Breast epithelium (tissue), 4 donors: ENCODE results near the gene SCYGR3. TPM values are rescaled to one million over a fixed set of nuclear protein-coding genes. Genes with fewer than 3 reads are reported as not detected.

Experiments
- DNase-seq, 2 donors: peaks; one replicate each; pipeline ENCODE4 v3.0.0-alpha.2; 2019; ENCODE audit warnings: low spot score in 2 of 2
- H3K27ac ChIP-seq, 2 donors: fragments of 200-600 bp; sonication (generic) in 1 of 2; one replicate each; pipeline ENCODE4 v1.5.1; 2016 to 2019; ENCODE audit warnings: mild to moderate bottlenecking in 1 of 2
- H3K27me3 ChIP-seq, 2 donors: fragments of 200-600 bp; sonication (generic) in 1 of 2; one replicate each; pipeline versions ENCODE4 v1.5.1 to v1.6.0; 2017 to 2019; ENCODE audit warnings: control low read depth in 1 of 2, mild to moderate bottlenecking in 1 of 2
- H3K36me3 ChIP-seq: fragments of 200-600 bp; one replicate; pipeline ENCODE4 v1.5.1; 2019
- H3K4me1 ChIP-seq, 2 donors: fragments of 200-600 bp; sonication (generic); one replicate each; pipeline ENCODE4 v1.5.1; 2016 to 2019; ENCODE audit warnings: control low read depth in 1 of 2
- H3K4me3 ChIP-seq, 3 donors: fragments of 200-600 bp; sonication (generic); 1 replicate in 2 of 3; 2 replicates in 1 of 3; pipeline ENCODE4 v1.5.1; 2016 to 2019; ENCODE audit warnings: mild to moderate bottlenecking in 3 of 3, moderate library complexity in 2 of 3
- H3K9me3 ChIP-seq, 2 donors: fragments of 200-600 bp; sonication (generic) in 1 of 2; one replicate each; pipeline ENCODE4 v1.5.1; 2016 to 2019; ENCODE audit warnings: control low read depth in 1 of 2
- CTCF ChIP-seq, 3 donors: fragments of 450-650 bp; IDR thresholded peaks; one replicate each; pipeline ENCODE4 v1.5.1; 2016 to 2017; ENCODE audit warnings: antibody characterized with exemption in 3 of 3, mild to moderate bottlenecking in 3 of 3, moderate library complexity in 3 of 3
- POLR2A ChIP-seq: fragments of 450-650 bp; IDR thresholded peaks from one replicate; pipeline ENCODE4 v1.6.1; 2016; ENCODE audit warnings: antibody characterized with exemption, mild to moderate bottlenecking, moderate library complexity
- POLR2AphosphoS5 ChIP-seq, 3 donors: sonication (generic); formaldehyde crosslinking; IDR thresholded peaks; one replicate each; pipeline ENCODE4 v1.6.1; 2017; ENCODE audit warnings: antibody characterized with exemption in 3 of 3
- intact Hi-C: fragments of 100-400 bp; cut with DNase I; formaldehyde crosslinking; loops from one replicate; pipeline ENCODE4 v1.15.1; 2023; ENCODE audit warnings: low total_unique reads
- total RNA-seq, 3 donors: library from RNA; depleted of rRNA; stranded (reverse); fragments of >200 nt; gene quantifications; one replicate each; pipeline ENCODE4 v1.1.0, GENCODE V29; 2016

Gene SCYGR3
- total RNA-seq, 3 donors from 2014 or later, result not detected

GRCh38 chr2:227595797-227596196 lies 18.8 kb downstream of the SCYGR3 start:
- intact Hi-C loops, result no loop called here
- Histone ChIP-seq H3K27me3 (no peaks in the 10 kb centered on the region), H3K9me3 (no peaks in the 10 kb centered on the region), H3K4me1 (no peaks in the 10 kb centered on the region), H3K36me3 (no peaks in the 10 kb centered on the region), H3K4me3 (no peak overlapping the region), H3K27ac (no peak overlapping the region)
- no peak for TF ChIP-seq POLR2AphosphoS5 (IDR thresholded peaks at IDR 0.05)
- no peak for TF ChIP-seq CTCF (IDR thresholded peaks at IDR 0.05)
- no peak for TF ChIP-seq POLR2A
- DNase-seq, result no peak

GRCh38 chr2:227592694-227593387 lies 21.8 kb downstream of the SCYGR3 start:
- no peaks in the 10 kb centered on the region for H3K36me3 ChIP-seq
- no peaks in the 10 kb centered on the region for H3K27me3 ChIP-seq
- TF ChIP-seq POLR2AphosphoS5 (IDR thresholded peaks at IDR 0.05) (no peak), CTCF (IDR thresholded peaks at IDR 0.05) (no peak), POLR2A (no peak)
- no peaks in the 10 kb centered on the region for H3K4me1 ChIP-seq
- H3K9me3 ChIP-seq, result no peaks in the 10 kb centered on the region
- intact Hi-C loops, result no loop called here
- DNase-seq, result no peak
- H3K27ac ChIP-seq, result no peak overlapping the region
- H3K4me3 ChIP-seq, result no peak overlapping the region

- Histone ChIP-seq H3K27me3 (no peaks in the 10 kb centered on the region), H3K4me3 (no peak overlapping the region), H3K9me3 (peaks cover 14 to 21% of the 10 kb centered on the region in 2 donors), H3K27ac (no peak overlapping the region), H3K36me3 (no peaks in the 10 kb centered on the region), H3K4me1 (no peaks in the 10 kb centered on the region)
- TF ChIP-seq POLR2AphosphoS5 (IDR thresholded peaks at IDR 0.05) (no peak), CTCF (IDR thresholded peaks at IDR 0.05) (no peak), POLR2A (no peak)
- intact Hi-C loops, result no loop called here
- no peak for DNase-seq
Measured at GRCh38 chr2:227582369-227582768, 32.3 kb downstream of the SCYGR3 start.

- intact Hi-C loops, result no loop called here
- Histone ChIP-seq H3K36me3 (no peaks in the 10 kb centered on the region), H3K27me3 (no peaks in the 10 kb centered on the region), H3K9me3 (peaks cover 14 to 21% of the 10 kb centered on the region in 2 donors), H3K27ac (no peak overlapping the region), H3K4me3 (no peak overlapping the region), H3K4me1 (no peaks in the 10 kb centered on the region)
- TF ChIP-seq CTCF (IDR thresholded peaks at IDR 0.05), result no peak
- TF ChIP-seq POLR2A, result no peak
- TF ChIP-seq POLR2AphosphoS5 (IDR thresholded peaks at IDR 0.05), result no peak
- DNase-seq, result no peak
Measured at GRCh38 chr2:227579791-227580190, 34.8 kb downstream of the SCYGR3 start.

- Histone ChIP-seq H3K4me1 (no peaks in the 10 kb centered on the region), H3K36me3 (no peaks in the 10 kb centered on the region), H3K4me3 (no peak overlapping the region), H3K9me3 (peaks cover 14 to 15% of the 10 kb centered on the region in 2 donors), H3K27me3 (no peaks in the 10 kb centered on the region), H3K27ac (no peak overlapping the region)
- intact Hi-C loops, result no loop called here
- TF ChIP-seq POLR2AphosphoS5 (IDR thresholded peaks at IDR 0.05), result no peak
- TF ChIP-seq CTCF (IDR thresholded peaks at IDR 0.05), result no peak
- no peak for TF ChIP-seq POLR2A
- DNase-seq, result no peak
Measured at GRCh38 chr2:227578642-227579041, 36.0 kb downstream of the SCYGR3 start.
